ENCODE results near the gene FCAR.
"Not testable (repeated sequence)": the region's sequence is repeated elsewhere in the genome, so short reads cannot be mapped to it uniquely, and the experiment has no call there.

- TF ChIP-seq, protein P1, sequence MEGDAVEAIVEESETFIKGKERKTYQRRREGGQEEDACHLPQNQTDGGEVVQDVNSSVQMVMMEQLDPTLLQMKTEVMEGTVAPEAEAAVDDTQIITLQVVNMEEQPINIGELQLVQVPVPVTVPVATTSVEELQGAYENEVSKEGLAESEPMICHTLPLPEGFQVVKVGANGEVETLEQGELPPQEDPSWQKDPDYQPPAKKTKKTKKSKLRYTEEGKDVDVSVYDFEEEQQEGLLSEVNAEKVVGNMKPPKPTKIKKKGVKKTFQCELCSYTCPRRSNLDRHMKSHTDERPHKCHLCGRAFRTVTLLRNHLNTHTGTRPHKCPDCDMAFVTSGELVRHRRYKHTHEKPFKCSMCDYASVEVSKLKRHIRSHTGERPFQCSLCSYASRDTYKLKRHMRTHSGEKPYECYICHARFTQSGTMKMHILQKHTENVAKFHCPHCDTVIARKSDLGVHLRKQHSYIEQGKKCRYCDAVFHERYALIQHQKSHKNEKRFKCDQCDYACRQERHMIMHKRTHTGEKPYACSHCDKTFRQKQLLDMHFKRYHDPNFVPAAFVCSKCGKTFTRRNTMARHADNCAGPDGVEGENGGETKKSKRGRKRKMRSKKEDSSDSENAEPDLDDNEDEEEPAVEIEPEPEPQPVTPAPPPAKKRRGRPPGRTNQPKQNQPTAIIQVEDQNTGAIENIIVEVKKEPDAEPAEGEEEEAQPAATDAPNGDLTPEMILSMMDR (IDR thresholded peaks at IDR 0.05) = not testable (repeated sequence)
- TF ChIP-seq EZH2 (IDR thresholded peaks at IDR 0.05; ENCODE audit: borderline replicate concordance, insufficient read depth, low read depth, low read length, poor library complexity, severe bottlenecking) = not testable (repeated sequence)
Observed at GRCh38 chr19:54850061-54850640, 23.9 kb upstream of the FCAR start, which contains the start of gene KIR3DL2.
